NCI-H82 (cell line): Measurements from ENCODE around the gene UGT1A1.

Source experiments
- DNase-seq: peaks from one replicate; lab custom pipeline; 2025; lab: John Stamatoyannopoulos, UW

UGT1A1 gene

DNA sequence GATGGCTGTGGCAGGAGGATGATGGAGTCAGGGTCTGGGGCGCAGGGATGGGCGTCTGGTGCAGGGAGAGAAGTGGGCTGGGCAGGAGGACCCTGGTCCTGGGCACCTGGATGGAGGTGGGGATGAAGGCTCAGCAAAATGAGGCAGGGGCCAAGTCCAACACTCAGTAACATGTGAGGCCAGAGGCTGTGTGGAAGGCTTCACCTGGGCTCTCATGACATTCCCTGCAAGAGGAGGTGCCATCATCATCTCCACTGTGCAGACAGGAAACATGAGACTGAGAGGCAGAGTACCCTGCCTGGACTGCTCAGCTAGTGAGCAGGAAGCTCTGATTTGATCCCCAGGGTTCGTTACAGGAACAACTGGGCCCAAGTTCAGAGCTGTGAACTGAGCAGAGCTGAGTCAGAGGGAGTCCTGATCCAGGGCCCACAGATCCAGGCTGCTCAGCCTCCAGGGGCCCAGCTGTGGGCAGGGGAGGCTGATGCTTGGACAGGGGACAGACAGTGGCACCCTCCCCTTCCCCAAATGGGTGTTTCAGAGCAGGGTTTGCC lies 57.4 kb downstream of the UGT1A1 start:
- DNase-seq: no peak

DNA sequence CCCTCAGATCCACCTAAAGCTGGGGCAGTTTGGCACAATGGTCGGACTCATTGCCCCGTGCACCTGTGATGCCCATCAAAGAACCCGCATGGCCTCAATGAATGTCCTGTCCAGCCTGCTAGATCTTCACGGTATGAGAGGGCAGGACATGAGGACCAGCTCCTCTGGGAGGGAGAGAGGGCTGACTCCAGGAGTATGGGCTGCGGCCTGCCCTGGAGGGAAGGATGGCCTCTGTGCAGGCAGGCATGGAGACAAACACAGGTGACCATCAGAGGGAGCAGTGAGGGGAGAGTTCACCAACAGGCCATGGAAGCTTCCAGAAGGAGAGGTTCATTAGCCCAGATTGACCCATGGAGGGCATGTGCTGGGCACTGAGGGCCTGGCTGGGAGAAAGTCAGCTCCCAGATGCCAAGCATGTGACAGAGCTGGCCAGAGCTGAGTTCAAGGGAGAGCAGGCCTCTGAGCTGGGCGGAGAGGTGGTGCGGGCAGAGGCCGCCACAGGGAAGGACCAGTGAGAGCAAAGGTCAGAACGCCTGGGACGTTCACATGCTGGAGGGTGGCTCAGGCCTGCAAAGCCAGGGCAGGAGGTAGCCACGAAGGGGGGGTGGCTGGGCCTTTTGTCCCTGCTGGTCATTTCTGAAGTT lies 58.0 kb downstream of the UGT1A1 start:
- no peak for DNase-seq

DNA sequence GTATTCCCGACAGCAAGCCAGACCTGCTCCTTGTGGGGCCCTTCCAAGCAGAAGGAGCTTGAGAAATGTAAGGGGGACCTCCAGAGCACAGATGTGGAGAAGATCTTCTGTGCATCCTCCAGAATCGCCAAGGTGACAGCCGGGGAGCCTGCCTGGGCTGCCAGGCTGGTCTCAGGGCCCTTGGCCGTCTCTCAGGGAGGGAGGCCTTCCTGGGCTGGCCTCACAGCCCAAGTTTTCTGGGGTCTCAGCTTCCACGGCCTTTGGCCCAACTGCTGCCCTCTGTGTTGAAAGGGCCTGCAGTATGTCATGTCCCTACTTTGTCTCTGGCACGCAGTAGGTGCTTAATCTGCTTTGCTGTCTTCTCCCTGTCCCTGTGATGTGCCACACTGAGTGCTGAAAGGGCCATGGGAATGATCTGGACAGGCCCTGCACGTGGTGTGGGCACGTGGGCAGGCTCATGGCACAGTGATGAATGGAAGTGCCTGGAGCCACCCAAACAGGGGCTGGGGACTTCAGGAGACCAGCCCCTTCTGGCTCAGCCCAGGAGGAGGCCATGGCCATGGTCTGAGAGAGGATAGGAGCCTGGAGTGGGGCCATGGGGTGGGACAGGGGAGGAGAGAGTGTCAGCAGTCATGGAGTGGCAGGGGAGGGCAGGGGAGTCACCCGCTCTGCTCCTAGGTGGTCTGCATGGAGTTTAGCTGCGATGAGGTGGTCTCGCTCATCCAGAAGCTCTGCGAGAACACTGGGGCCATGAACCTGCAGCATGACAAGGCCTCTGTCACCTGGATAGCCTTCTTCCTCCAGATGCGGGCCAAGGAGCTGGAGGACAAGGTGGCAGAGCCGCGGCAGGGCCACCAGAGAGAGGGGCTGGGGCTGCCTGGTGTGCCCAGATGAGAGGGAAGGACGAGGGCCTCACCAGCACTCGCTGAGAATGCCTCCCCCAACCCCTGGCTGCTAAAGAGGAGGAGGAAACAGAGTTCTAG lies 58.9 kb downstream of the UGT1A1 start:
- DNase-seq: no peak

DNA sequence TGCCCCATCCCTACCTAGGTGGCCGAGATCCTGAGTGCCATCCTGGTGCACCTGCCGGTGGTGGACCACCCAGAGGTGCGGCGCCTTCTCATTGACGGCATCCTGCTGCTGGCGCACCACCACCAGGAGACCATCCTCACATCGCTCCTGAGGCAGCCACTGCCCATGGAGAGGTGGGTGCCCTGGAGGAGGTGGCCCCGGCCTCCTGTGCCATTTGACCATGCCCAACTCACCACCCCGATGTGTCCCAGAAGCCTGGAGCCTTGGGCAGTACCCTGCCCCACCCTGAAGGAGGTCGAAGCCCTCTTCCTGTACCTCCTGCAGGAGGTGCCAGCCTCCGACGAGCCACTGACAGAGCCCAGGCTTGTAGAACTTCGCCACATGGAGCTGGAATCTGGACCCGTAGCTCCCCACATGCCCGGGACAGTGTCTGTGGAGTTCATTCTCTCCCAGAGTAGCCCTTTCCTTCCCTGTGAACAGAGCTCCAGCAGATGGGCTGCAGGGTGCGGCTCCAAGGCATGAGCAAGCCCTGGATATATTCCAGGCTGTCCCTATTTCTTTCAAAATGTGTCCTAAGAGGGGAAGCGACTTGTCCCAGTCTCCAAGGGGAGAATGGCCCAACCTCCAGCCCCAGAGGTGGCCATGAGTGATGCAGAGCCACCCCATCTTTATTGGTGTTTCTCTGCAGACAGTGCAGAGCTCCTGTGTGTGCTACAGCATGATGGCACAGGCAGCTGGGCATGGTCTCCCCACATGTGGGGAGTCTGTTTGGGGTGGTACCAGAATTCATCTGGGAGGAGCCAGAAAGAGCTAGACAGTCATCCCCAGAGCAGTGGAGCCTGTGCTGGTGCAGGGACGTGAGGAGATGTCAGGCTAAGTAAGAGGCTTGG lies 60.1 kb downstream of the UGT1A1 start:
- no peak for DNase-seq

DNA sequence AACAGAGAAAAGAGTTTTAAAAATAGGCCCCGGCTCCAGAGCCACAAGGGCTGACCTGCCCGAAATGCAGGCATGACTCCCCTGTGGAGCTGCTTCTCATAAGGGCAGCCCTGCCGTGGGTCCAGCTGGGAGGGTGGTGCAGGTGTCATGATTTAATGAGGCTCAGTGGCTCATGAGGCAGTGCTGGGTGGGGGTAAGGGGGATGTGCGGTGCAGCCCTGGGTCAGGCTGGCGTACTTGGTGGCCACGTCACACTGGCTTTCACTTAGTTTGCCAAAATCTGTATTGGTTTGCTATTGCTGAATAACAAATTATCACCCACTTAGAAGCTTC lies 60.7 kb downstream of the UGT1A1 start:
- no peak for DNase-seq

DNA sequence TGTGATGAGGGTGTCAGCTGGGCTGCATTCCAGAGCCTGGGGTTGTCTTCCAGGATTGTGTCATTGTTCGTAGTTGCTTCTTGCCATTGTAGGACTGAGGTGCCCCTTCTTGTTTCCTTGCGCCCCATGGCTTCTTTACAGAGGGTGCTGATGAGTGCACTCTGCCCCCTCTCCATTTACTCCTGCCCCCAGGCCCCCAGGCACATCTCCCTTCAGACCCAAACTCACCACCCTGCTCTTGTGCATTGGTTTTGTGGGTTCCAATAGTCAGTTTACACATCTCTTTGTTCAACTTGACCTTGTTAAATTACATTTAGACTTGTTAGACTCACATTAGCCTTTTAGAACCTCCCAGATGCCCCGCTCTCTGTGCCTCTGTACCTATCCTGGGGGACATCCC lies 61.1 kb downstream of the UGT1A1 start:
- DNase-seq: no peak

DNA sequence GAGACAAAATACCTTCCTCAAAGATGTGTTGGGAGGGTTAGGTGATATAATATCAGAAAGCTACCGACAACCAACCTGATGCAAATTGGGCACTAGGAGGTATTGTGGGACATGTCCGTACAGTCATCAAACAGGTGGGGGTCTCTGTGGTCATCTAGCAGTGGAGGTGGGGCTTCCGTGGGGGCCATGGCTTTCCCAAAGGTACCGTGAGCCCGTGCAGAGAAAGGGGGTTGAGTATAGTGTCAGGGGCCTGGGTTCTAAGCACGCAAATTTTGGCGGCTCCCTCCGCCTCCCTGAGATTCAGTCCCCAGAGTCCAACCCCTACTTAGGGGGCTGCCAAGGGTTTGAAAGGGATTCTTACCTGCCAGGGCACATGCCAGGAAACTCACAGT lies 61.6 kb downstream of the UGT1A1 start:
- no peak for DNase-seq

DNA sequence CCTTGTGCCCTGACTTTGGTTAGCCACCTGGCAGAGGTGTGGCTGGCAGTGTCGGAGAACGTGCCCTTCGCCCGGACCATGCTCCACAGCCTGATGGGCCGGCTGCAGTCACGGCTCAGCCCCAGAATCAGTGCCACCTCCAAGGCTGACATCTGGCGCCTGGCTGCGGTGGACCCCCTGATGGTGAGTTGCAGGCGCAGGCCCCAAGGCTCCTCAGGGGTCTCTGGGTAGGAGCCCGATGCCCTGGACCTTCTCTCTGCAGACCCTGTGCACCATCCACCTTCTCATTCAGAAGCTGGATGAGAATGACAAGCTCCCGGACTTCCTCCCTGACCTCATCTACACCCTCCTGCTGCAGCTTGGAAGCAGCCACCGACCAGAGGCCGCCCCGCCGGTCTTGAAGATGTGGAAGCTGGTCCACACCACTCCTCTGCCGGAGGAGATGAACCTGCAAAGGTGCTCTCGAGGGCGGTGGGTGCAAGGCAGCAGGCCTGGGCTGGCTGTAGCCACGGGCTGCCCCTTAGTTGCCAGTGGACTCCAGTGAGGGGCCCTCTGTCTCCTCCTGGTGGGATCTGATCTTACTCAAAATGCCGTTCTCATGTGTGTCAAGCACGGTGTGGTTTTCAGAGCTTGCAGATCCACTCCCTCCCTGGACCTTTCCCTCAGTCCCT lies 62.2 kb downstream of the UGT1A1 start:
- DNase-seq: no peak
